Loucy (cell line): Measurements from ENCODE around the gene NHP2.
"Not testable (repeated sequence)": the region's sequence is repeated elsewhere in the genome, so short reads cannot be mapped to it uniquely, and the experiment has no call there.

Experiments used
- H2AFZ ChIP-seq: fragments of 200-600 bp; sonication (generic); 2 replicates; pipeline ENCODE4 v1.6.0; 2016; ENCODE audit warnings: antibody characterized with exemption, mild to moderate bottlenecking, low read length, moderate library complexity
- H3F3A ChIP-seq: fragments of 200-600 bp; 2 replicates; pipeline ENCODE4 v1.6.0; 2016; ENCODE audit warnings: antibody characterized with exemption, low read depth, mild to moderate bottlenecking
- H3K27me3 ChIP-seq: fragments of 200-600 bp; sonication (generic); 2 replicates; pipeline ENCODE4 v1.6.1; 2014; ENCODE audit warnings: low read length, mild to moderate bottlenecking; ENCODE audit not compliant: insufficient read depth, poor library complexity, severe bottlenecking
- H3K36me3 ChIP-seq: fragments of 200-600 bp; sonication (generic); 2 replicates; pipeline ENCODE4 v1.6.1; 2016; ENCODE audit warnings: low read length; ENCODE audit not compliant: insufficient read depth
- H3K4me1 ChIP-seq: fragments of 200-600 bp; sonication (generic); 2 replicates; pipeline ENCODE4 v1.5.1; 2014; ENCODE audit warnings: low read length, mild to moderate bottlenecking; ENCODE audit not compliant: insufficient read depth, poor library complexity, severe bottlenecking
- H3K4me2 ChIP-seq: fragments of 200-600 bp; sonication (generic); 2 replicates; pipeline ENCODE4 v1.6.0; 2014; ENCODE audit warnings: antibody characterized with exemption, low read length, low read depth, mild to moderate bottlenecking; ENCODE audit not compliant: poor library complexity, severe bottlenecking
- H3K4me3 ChIP-seq: fragments of 200-600 bp; sonication (generic); 2 replicates; pipeline ENCODE4 v1.5.1; 2014; ENCODE audit warnings: low read length, mild to moderate bottlenecking, mixed read lengths; ENCODE audit not compliant: poor library complexity, severe bottlenecking
- H3K79me2 ChIP-seq: fragments of 200-600 bp; sonication (generic); 2 replicates; pipeline ENCODE4 v1.6.1; 2014; ENCODE audit warnings: low read length; ENCODE audit not compliant: insufficient read depth
- H3K9ac ChIP-seq: fragments of 200-600 bp; sonication (generic); 2 replicates; pipeline ENCODE4 v1.6.0; 2014; ENCODE audit warnings: mild to moderate bottlenecking, low read depth, low read length, moderate library complexity; ENCODE audit not compliant: poor library complexity, severe bottlenecking
- H3K9me2 ChIP-seq: fragments of 200-600 bp; sonication (generic); replicated peaks from 2 replicates; pipeline ENCODE4 v1.6.1; 2016; ENCODE audit warnings: low read depth, low read length, mixed read lengths
- H3K9me3 ChIP-seq: fragments of 200-600 bp; sonication (generic); 2 replicates; pipeline ENCODE4 v1.6.1; 2014; ENCODE audit warnings: mild to moderate bottlenecking, antibody characterized with exemption, low read length, low read depth; ENCODE audit not compliant: insufficient read depth
- H4K20me1 ChIP-seq: fragments of 200-600 bp; sonication (generic); 2 replicates; pipeline ENCODE4 v1.6.0; 2014; ENCODE audit warnings: antibody characterized with exemption, low read length, mild to moderate bottlenecking; ENCODE audit not compliant: insufficient read depth, poor library complexity, severe bottlenecking
- CTCF ChIP-seq: fragments of 200-600 bp; sonication (generic); conservative IDR thresholded peaks from 2 replicates; pipeline ENCODE4 v1.5.1; 2014; ENCODE audit warnings: mild to moderate bottlenecking, antibody characterized with exemption, low read length
- EZH2phosphoT487 ChIP-seq: fragments of 200-600 bp; IDR thresholded peaks from 2 replicates; pipeline ENCODE4 v1.6.1; 2018; ENCODE audit warnings: antibody characterized with exemption, mild to moderate bottlenecking, moderate library complexity, borderline replicate concordance

Gene NHP2

GRCh38 chr5:178136990-178137389 is 16.7 kb downstream of the NHP2 start:
- H3K9me3 ChIP-seq, result no peaks in the 10 kb centered on the region
- no peaks in the 10 kb centered on the region for H3K9me2 ChIP-seq
- peaks cover under 1% of the 10 kb centered on the region; the same call in 1 of the 2 replicates for H3K79me2 ChIP-seq
- H3K4me2 ChIP-seq, result no peak overlapping the region
- H3K4me1 ChIP-seq, result no peaks in the 10 kb centered on the region
- H3F3A ChIP-seq, result no peaks in the 10 kb centered on the region
- H4K20me1 ChIP-seq, result no peaks in the 10 kb centered on the region
- H3K36me3 ChIP-seq, result no peaks in the 10 kb centered on the region
- H3K4me3 ChIP-seq, result no peak overlapping the region
- no peak overlapping the region for H3K9ac ChIP-seq
- H2AFZ ChIP-seq, result no peak overlapping the region
- no peaks in the 10 kb centered on the region for H3K27me3 ChIP-seq
- TF ChIP-seq EZH2phosphoT487 (no peak), CTCF (no peak)

GRCh38 chr5:178131446-178131996 is 22.2 kb downstream of the NHP2 start:
- H3K9me3 ChIP-seq, result no peaks in the 10 kb centered on the region
- H3K9me2 ChIP-seq, result no peaks in the 10 kb centered on the region
- peak overlapping the region; percentile 80 for H3K4me3 ChIP-seq
- no peaks in the 10 kb centered on the region for H3K27me3 ChIP-seq
- TF ChIP-seq CTCF (no peak), EZH2phosphoT487 (no peak)
- H3K4me2 ChIP-seq, result peak overlapping the region; percentile 74
- H3K36me3 ChIP-seq, result no peaks in the 10 kb centered on the region
- no peaks in the 10 kb centered on the region for H3F3A ChIP-seq
- peak overlapping the region; percentile 86 for H3K9ac ChIP-seq
- H4K20me1 ChIP-seq, result no peaks in the 10 kb centered on the region
- peaks cover 9% of the 10 kb centered on the region for H3K4me1 ChIP-seq
- peaks cover 10% of the 10 kb centered on the region; the same call in 1 of the 2 replicates for H3K79me2 ChIP-seq
- H2AFZ ChIP-seq, result no peak overlapping the region

- Histone ChIP-seq H4K20me1 (no peaks in the 10 kb centered on the region), H3K4me1 (peaks cover 11% of the 10 kb centered on the region), H3F3A (no peaks in the 10 kb centered on the region), H3K27me3 (no peaks in the 10 kb centered on the region), H2AFZ (peak within 1 kb of the TSS; percentile 52; the same call in 1 of the 2 replicates), H3K36me3 (no peaks in the 10 kb centered on the region), H3K9ac (peak within 1 kb of the TSS; percentile 86), H3K9me2 (no peaks in the 10 kb centered on the region), H3K79me2 (peaks cover 10% of the 10 kb centered on the region; the same call in 1 of the 2 replicates), H3K4me2 (peak within 1 kb of the TSS; percentile 74), H3K9me3 (no peaks in the 10 kb centered on the region), H3K4me3 (peak within 1 kb of the TSS; percentile 80)
- TF ChIP-seq EZH2phosphoT487 (no peak), CTCF (no peak)
These were observed 22.9 kb downstream of the NHP2 start, which contains the start of gene RMND5B for GRCh38 chr5:178130576-178131445. Gene RMND5B (plus strand): TSS chr5:178131014. CDS start chr5:178138120, 7,106 bp downstream.

GRCh38 chr5:178130234-178130575 is 23.5 kb downstream of the NHP2 start:
- Histone ChIP-seq H3K9ac (peak overlapping the region; percentile 86), H3K4me2 (peak overlapping the region; percentile 63), H3K79me2 (peaks cover 10% of the 10 kb centered on the region; the same call in 1 of the 2 replicates), H2AFZ (peak overlapping the region; percentile 52; the same call in 1 of the 2 replicates), H3K4me1 (peaks cover 11% of the 10 kb centered on the region), H3K4me3 (peak overlapping the region; percentile 80)
- not testable (repeated sequence) for H3K27me3 ChIP-seq, H3K9me3 ChIP-seq, H4K20me1 ChIP-seq, H3K9me2 ChIP-seq, H3F3A ChIP-seq, H3K36me3 ChIP-seq
